GM21423 (cell line): Measurements from ENCODE around the gene KIAA0232.
"Not testable (repeated sequence)": the region's sequence is repeated elsewhere in the genome, so short reads cannot be mapped to it uniquely, and the experiment has no call there.

Experiments
- ATAC-seq: cut with Tn5 transposase; IDR thresholded peaks from one replicate; pipeline ENCODE4 v1.9.1; 2021; ENCODE audit warnings: mild to moderate bottlenecking, moderate library complexity; ENCODE audit not compliant: unreplicated experiment

Gene KIAA0232

GRCh38 chr4:6775746-6776145 is 6.8 kb upstream of the KIAA0232 start:
- no peak for ATAC-seq

- no peak for ATAC-seq
These were observed 5.4 kb upstream of the KIAA0232 start for GRCh38 chr4:6776920-6777635.

DNA sequence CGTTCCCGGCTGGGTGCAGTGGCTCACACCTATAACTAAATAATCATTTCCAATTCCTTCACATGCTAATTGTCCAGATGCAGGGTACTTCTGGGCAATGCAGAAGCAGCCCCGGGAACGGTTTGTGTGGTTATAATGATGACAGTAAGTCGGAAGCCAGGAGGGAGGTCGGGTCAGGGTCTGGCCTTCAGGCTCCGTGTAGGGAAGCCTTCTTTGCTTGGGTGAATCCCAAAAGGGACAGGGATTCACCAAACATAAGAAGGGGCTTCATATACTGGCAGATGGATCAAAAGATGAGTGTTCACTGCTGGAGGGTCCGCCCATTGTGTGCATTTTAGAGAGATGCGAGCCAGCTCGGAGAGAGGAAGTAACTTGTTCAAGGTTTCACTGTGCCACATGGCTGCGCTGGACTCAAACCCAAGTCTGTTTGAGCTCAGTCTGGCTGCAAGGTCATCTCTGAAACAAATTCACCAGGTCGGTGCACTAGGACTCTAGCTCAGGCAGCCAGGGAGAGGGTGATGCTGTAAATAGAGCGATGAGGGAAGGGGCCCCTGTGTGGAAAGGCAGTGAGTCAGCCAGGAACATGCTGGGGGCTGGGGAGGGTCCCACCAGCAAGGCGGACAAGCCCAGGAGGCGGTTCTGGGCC is 4.8 kb upstream of the KIAA0232 start:
- no peak for ATAC-seq

- ATAC-seq: no peak
These were observed 4.1 kb upstream of the KIAA0232 start for GRCh38 chr4:6778435-6778834.

- no peak for ATAC-seq
These were observed 2.6 kb upstream of the KIAA0232 start for GRCh38 chr4:6779667-6780565.

DNA sequence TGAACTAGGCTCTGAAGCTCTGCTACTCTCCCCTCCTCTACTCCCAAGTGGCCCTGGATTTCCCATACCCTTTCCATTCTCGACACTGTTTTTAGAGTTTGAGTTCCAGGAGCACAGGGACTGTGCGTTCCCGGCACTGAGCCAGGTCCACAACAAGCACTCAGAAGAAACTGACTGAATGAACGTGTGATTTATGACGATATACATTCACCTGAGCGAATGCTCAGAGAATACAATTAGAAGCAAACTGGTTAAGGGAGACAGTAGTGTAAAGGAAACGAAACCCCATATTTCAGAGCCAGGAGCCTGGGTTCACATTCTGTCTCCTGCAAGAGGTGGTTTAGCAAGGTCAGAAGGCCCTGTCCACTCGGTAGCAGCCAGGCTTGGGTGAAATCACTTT is 1.4 kb upstream of the KIAA0232 start:
- ATAC-seq: no peak

GRCh38 chr4:6781561-6781960 is 966 bp upstream of the KIAA0232 start:
- ATAC-seq: no peak

DNA sequence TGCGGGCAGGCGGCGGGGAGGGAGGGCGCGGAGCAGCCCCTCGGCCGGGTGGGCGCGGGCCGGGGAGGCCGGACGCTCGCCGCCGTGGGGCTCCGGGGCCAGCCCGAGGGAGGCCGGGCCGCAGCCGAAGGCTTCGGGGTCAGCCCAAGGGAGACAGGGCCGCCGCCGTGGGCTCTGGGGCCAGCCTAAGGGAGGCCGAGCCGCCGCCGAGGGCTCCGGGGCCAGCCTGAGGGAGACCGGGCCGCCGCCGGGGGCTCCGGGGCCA is 251 bp downstream of the KIAA0232 start:
- no peak for ATAC-seq

GRCh38 chr4:6783111-6783981 is 819 bp downstream of the KIAA0232 start:
- peak; percentile 66 for ATAC-seq

DNA sequence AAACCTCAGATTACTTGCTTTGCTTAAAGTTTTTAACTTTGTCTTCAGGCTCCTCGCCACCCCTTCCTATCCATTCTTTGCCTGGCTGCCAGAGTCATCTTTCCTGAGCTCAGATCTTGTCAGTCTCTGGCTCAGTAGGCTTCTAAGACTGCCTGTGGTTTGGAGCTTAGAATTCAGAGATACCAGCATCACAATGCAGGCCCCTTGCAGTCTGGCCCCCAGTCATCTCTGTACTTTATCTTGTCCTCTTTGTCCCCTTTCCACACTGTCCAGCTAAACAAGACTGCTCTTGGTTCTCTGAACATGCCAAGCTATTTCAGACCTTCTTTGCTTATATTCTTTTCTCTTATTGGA is 3.0 kb downstream of the KIAA0232 start:
- ATAC-seq: no peak

DNA sequence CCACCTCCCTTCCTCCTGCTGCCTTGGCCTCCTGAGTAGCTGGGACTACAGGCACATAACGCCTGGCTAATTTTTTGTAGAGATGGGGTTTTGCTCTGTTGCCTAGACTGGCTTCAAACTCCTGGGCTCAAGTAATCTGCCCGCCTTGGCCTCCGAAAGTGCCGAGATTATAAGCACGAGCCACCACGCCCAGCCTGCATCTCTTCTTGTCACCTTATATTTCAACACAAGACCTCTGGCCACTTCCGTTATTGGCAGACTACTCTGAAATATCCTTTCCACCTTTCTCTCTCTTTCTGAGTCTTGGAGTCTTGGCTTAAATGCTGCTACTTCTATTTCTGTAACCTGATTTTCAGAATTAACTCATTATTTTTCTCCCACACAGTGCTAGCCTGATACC is 5.6 kb downstream of the KIAA0232 start:
- ATAC-seq: no peak

DNA sequence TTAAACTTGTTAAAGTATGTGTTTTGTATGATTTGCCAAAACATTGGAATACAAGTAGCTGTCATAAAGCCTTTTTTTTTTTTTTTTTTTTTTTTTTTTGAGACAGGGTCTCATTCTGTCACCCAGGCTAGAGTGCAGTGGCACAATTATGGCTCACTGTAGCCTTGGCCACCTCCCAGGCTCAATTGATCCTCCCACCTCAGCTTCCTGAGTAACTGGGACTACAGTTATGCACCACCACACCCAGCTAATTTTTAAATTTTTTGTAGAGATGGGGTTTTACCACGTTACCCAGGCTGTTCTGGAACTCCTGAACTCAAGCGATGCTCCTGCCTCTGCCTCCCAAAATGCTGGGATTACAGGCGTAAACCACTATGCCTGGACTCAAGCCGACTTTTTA is 8.7 kb downstream of the KIAA0232 start:
- not testable (repeated sequence) for ATAC-seq

- ATAC-seq: not testable (repeated sequence)
These were observed 9.3 kb downstream of the KIAA0232 start for GRCh38 chr4:6791796-6792195.

- ATAC-seq: no peak
These were observed 11.7 kb downstream of the KIAA0232 start for GRCh38 chr4:6794189-6794588.

GRCh38 chr4:6795821-6796220 is 13.3 kb downstream of the KIAA0232 start:
- ATAC-seq: no peak

DNA sequence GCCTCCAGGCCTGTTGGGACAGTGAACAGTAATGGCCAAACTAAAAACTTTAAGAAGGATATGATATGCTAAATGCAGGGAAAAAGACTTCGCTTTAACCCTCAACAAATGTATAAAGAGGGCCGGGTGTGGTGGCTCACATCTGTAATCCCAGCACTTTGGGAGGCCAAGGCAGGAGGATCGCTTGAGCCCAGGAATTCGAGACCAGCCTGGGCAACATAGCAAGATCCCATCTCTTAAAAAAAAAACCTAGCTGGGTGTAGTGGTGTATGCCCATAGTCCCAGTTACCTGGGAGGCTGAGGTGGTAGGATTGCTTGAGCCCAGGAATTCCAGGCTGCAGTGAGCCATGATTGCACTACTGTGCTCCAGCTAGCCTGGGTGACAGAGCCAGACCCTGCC is 14.8 kb downstream of the KIAA0232 start:
- ATAC-seq: not testable (repeated sequence)

DNA sequence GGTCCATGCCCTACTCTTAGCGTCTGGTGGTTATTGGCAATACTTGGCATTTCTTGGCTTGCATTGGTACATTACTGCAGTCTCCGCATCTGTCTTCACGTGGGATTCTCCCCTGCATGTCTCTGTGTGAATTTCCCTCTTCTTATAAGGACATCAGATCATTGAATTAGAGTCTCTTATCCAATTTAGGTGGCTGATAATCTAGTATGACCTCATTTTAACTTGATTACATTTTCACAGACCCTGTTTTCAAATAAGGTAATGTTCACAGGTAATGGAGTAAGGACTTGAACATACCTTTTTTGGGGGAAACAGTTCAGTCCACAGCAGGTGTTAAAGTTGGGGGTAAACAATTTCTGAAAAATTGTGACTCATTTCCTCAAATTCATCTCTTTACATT is 16.6 kb downstream of the KIAA0232 start:
- ATAC-seq: no peak

DNA sequence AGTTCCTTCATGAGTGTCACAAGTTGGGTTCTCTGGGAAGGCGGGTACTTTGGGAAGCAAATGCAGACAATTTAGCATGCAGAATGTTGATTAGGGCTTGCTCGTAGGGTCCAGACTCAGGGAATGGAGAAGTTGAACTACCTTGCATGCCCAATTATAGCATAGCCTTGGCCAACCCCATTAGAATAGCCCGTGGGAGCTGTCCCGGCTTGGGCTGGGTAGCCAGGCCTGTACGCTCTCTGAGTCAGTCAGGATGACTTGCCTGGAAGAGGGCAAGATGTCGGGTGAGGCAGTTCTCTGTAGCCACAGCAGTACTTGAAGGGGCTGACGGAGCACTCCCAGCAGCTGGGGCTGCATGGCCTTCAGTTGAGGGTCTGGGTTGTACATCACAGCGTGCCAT is 19.5 kb downstream of the KIAA0232 start:
- ATAC-seq: no peak

DNA sequence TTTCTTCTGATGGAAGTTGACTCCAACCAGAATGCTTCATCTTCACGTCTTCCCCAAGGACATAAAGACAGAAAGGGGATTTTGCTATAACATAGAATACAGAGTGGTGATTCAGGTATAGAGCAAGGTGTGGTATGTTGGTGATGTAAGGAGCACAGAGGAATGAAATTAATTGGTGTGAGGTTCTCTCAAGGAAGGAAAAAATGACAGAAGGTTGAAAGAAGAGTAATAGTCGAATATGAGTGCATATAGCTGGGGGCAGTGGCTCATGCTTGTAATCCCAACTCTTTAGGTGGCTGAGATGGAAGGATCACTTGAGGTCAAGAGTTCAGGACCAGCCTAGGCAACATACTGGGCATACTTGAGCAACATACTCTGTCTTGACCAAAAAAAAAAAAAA is 20.1 kb downstream of the KIAA0232 start:
- ATAC-seq: no peak

GRCh38 chr4:6803246-6803645 is 20.7 kb downstream of the KIAA0232 start:
- ATAC-seq: no peak

GRCh38 chr4:6804082-6804752 is 21.7 kb downstream of the KIAA0232 start:
- ATAC-seq: no peak
